Mammary epithelial cell (primary cell): ENCODE results near the gene AVP.

Experiments used
- EZH2 ChIP-seq: IDR thresholded peaks from 2 replicates; pipeline ENCODE4 v1.6.1; 2012; ENCODE audit warnings: low read length, inconsistent platforms, borderline replicate concordance
- TF ChIP-seq, protein P1 (sequence below), 2 donors: IDR thresholded peaks in 1 of 2; conservative IDR thresholded peaks in 1 of 2; 2 replicates each; pipeline ENCODE4 v1.5.1; 2011 to 2012; ENCODE audit warnings: inconsistent platforms in 2 of 2, low read length in 2 of 2, mild to moderate bottlenecking in 2 of 2, control low read depth in 1 of 2, low read depth in 1 of 2; ENCODE audit not compliant: insufficient read depth in 1 of 2; ENCODE audit errors: extremely low read depth in 1 of 2

- TF ChIP-seq, protein P1, sequence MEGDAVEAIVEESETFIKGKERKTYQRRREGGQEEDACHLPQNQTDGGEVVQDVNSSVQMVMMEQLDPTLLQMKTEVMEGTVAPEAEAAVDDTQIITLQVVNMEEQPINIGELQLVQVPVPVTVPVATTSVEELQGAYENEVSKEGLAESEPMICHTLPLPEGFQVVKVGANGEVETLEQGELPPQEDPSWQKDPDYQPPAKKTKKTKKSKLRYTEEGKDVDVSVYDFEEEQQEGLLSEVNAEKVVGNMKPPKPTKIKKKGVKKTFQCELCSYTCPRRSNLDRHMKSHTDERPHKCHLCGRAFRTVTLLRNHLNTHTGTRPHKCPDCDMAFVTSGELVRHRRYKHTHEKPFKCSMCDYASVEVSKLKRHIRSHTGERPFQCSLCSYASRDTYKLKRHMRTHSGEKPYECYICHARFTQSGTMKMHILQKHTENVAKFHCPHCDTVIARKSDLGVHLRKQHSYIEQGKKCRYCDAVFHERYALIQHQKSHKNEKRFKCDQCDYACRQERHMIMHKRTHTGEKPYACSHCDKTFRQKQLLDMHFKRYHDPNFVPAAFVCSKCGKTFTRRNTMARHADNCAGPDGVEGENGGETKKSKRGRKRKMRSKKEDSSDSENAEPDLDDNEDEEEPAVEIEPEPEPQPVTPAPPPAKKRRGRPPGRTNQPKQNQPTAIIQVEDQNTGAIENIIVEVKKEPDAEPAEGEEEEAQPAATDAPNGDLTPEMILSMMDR (conservative IDR thresholded peaks at IDR 0.05 in 1 of 2, IDR thresholded peaks at IDR 0.05 in 1 of 2; ENCODE audit: extremely low read depth in 1 of 2, insufficient read depth in 1 of 2, low read depth in 1 of 2, low read length in 2 of 2), result no peak
- TF ChIP-seq EZH2, result no peak
These were observed 2.9 kb downstream of the AVP start for GRCh38 chr20:3081641-3082040.
